Right ventricle myocardium inferior (tissue), 1 donor: ENCODE measurements around the gene GUCA1A. TPM values are rescaled to one million over a fixed set of nuclear protein-coding genes. Genes with fewer than 3 reads are reported as not detected.
"Not testable (repeated sequence)": the region's sequence is repeated elsewhere in the genome, so short reads cannot be mapped to it uniquely, and the experiment has no call there.

Source experiments
- ATAC-seq: fragments of 200-7000 bp; cut with Tn5 transposase; one replicate; pipeline ENCODE4 v1.9.1; 2020; ENCODE audit warnings: mild to moderate bottlenecking, moderate library complexity
- DNase-seq: peaks from one replicate; pipeline ENCODE4 v3.0.0; 2021; ENCODE audit errors: missing footprints
- intact Hi-C: fragments of 100-400 bp; cut with DNase I; formaldehyde crosslinking; loops from one replicate; pipeline ENCODE4 v1.11.0; 2022
- total RNA-seq: library from RNA; stranded (reverse); fragmentation: NEBNext Ultra II Directional; extraction: Animal tissue kit (Norgen Biotek cat#: 25700); gene quantifications from one replicate; pipeline ENCODE4 v1.2.1, GENCODE V29; 2021
- donor health status: DM: no; HTN: yes; CAD: no; lungs with severe emphysema.

GUCA1A gene
- total RNA-seq, 1 donor from 2014 or later = not detected

GRCh38 chr6:42141603-42142117 lies 31.5 kb upstream of the GUCA1A start:
- intact Hi-C loops = no loop called here
- DNase-seq = no peak
- peak; percentile 15 for ATAC-seq

- peak; percentile 64 for ATAC-seq
- intact Hi-C loops = no loop called here
- DNase-seq = no peak
These were observed 30.9 kb upstream of the GUCA1A start, which contains the start of gene C6orf132 for GRCh38 chr6:42142118-42142835. Gene C6orf132 (minus strand): TSS chr6:42142620. CDS start chr6:42142444, 176 bp downstream.

- DNase-seq (no peak), ATAC-seq (no peak)
- intact Hi-C loops = no loop called here
These were observed 26.0 kb upstream of the GUCA1A start for GRCh38 chr6:42147138-42147562.

GRCh38 chr6:42148058-42148457 lies 25.1 kb upstream of the GUCA1A start:
- ATAC-seq (peak; percentile 34), DNase-seq (no peak)
- intact Hi-C loops = no loop called here

- intact Hi-C loops = no loop called here
- no peak for DNase-seq
- ATAC-seq = no peak
These were observed 22.9 kb upstream of the GUCA1A start for GRCh38 chr6:42150254-42150653.

- intact Hi-C loops = no loop called here
- ATAC-seq (no peak), DNase-seq (no peak)
These were observed 21.1 kb upstream of the GUCA1A start for GRCh38 chr6:42152024-42152423.

GRCh38 chr6:42152528-42153213 lies 20.5 kb upstream of the GUCA1A start:
- ATAC-seq, DNase-seq, intact Hi-C loops: not testable (repeated sequence)

GRCh38 chr6:42153921-42154320 lies 19.2 kb upstream of the GUCA1A start:
- DNase-seq (no peak), ATAC-seq (no peak)
- intact Hi-C loops = no loop called here

GRCh38 chr6:42154461-42155209 lies 18.5 kb upstream of the GUCA1A start:
- ATAC-seq = no peak
- DNase-seq = no peak
- intact Hi-C loops = no loop called here

- intact Hi-C loops = no loop called here
- no peak for DNase-seq
- ATAC-seq = no peak
These were observed 17.9 kb upstream of the GUCA1A start for GRCh38 chr6:42155293-42155692.

GRCh38 chr6:42156638-42157037 lies 16.5 kb upstream of the GUCA1A start:
- intact Hi-C loops = no loop called here

GRCh38 chr6:42158011-42158410 lies 15.2 kb upstream of the GUCA1A start:
- DNase-seq (no peak), ATAC-seq (peak; percentile 46)
- intact Hi-C loops = no loop called here

More at GRCh38 chr6:42156638-42157037, 16.5 kb upstream of the GUCA1A start:
- ATAC-seq = no peak
- no peak for DNase-seq

- DNase-seq (no peak), ATAC-seq (no peak)
- intact Hi-C loops = no loop called here
These were observed 14.5 kb upstream of the GUCA1A start for GRCh38 chr6:42158631-42159030.

- DNase-seq (no peak), ATAC-seq (no peak)
- intact Hi-C loops = no loop called here
These were observed 13.6 kb upstream of the GUCA1A start for GRCh38 chr6:42159431-42160024.

- ATAC-seq = no peak
- intact Hi-C loops = no loop called here
- DNase-seq = no peak
These were observed 10.8 kb upstream of the GUCA1A start for GRCh38 chr6:42162384-42162783.

GRCh38 chr6:42162812-42163211 lies 10.4 kb upstream of the GUCA1A start:
- DNase-seq = no peak
- ATAC-seq = no peak
- intact Hi-C loops = no loop called here

- ATAC-seq (no peak), DNase-seq (no peak)
- intact Hi-C loops = no loop called here
These were observed 9.2 kb upstream of the GUCA1A start for GRCh38 chr6:42163981-42164380.

GRCh38 chr6:42165016-42165415 lies 8.1 kb upstream of the GUCA1A start:
- intact Hi-C loops = no loop called here
- no peak for ATAC-seq

More at GRCh38 chr6:42165016-42165415, 8.1 kb upstream of the GUCA1A start:
- no peak for DNase-seq
